Nucleus accumbens (tissue), 56 donors: ENCODE data around the gene ZNF143.
"Not testable (repeated sequence)": the region's sequence is repeated elsewhere in the genome, so short reads cannot be mapped to it uniquely, and the experiment has no call there.

ENCODE experiments used
- DNase-seq, 56 donors: peaks; one replicate each; lab custom pipeline; 2025; lab: John Stamatoyannopoulos, UW

Gene ZNF143

GRCh38 chr11:9495803-9496514, 35.1 kb downstream of the ZNF143 start:
- no peak for DNase-seq

- DNase-seq: no peak
These were observed 37.8 kb downstream of the ZNF143 start for GRCh38 chr11:9498457-9499078.

GRCh38 chr11:9506489-9507276, 45.9 kb downstream of the ZNF143 start:
- peak in 47 of 56 donors; percentile 1 to 85 (median 25) for DNase-seq

- DNase-seq: no peak
These were observed 46.4 kb downstream of the ZNF143 start for GRCh38 chr11:9507277-9507580.

GRCh38 chr11:9509041-9509440, 48.2 kb downstream of the ZNF143 start:
- no peak for DNase-seq

GRCh38 chr11:9512370-9513019, 51.7 kb downstream of the ZNF143 start:
- no peak for DNase-seq

GRCh38 chr11:9514576-9514975, 53.8 kb downstream of the ZNF143 start:
- DNase-seq: not testable (repeated sequence)

- DNase-seq: peak in 3 of 56 donors; percentile 9 to 22 (median 17)
These were observed 55.3 kb downstream of the ZNF143 start for GRCh38 chr11:9516113-9516512.

GRCh38 chr11:9518835-9519410, 58.1 kb downstream of the ZNF143 start:
- no peak for DNase-seq

- no peak for DNase-seq
These were observed 63.2 kb downstream of the ZNF143 start for GRCh38 chr11:9524001-9524400.

- no peak for DNase-seq
These were observed 64.3 kb downstream of the ZNF143 start for GRCh38 chr11:9525116-9525515.

GRCh38 chr11:9527481-9528135, 66.8 kb downstream of the ZNF143 start:
- peak in 1 of 56 donors; percentile 3 for DNase-seq

- no peak for DNase-seq
These were observed 67.3 kb downstream of the ZNF143 start for GRCh38 chr11:9528136-9528501.

GRCh38 chr11:9528573-9529333, 67.9 kb downstream of the ZNF143 start:
- DNase-seq: no peak

- DNase-seq: no peak
These were observed 68.5 kb downstream of the ZNF143 start for GRCh38 chr11:9529334-9529650.

- no peak for DNase-seq
These were observed 69.3 kb downstream of the ZNF143 start for GRCh38 chr11:9530020-9530621.

- DNase-seq: no peak
These were observed 70.3 kb downstream of the ZNF143 start for GRCh38 chr11:9530901-9531625.

GRCh38 chr11:9533058-9533457, 72.2 kb downstream of the ZNF143 start:
- no peak for DNase-seq
